GM23338 (cell line): ENCODE data around the gene QRFP. TPM values are rescaled to one million over a fixed set of nuclear protein-coding genes. Genes with fewer than 3 reads are reported as not detected.

Source experiments
- ATAC-seq: fragments of 200-7000 bp; cut with Tn5 transposase; 3 replicates; pipeline ENCODE4 v1.9.1; 2020
- DNase-seq: peaks from one replicate; pipeline ENCODE4 v3.0.0-alpha.2; 2015; ENCODE audit warnings: low spot score
- H2AFZ ChIP-seq: fragments of 200-600 bp; sonication (generic); 2 replicates; pipeline ENCODE4 v1.8.0; 2016; ENCODE audit warnings: antibody characterized with exemption, mild to moderate bottlenecking, moderate library complexity
- H3F3A ChIP-seq: fragments of 200-600 bp; sonication (generic); replicated peaks from 2 replicates; pipeline ENCODE4 v1.8.0; 2017; ENCODE audit warnings: antibody characterized with exemption, mixed run types, low read depth
- H3K27ac ChIP-seq: fragments of 200-600 bp; sonication (generic); 2 replicates; pipeline ENCODE4 v1.6.1; 2016; ENCODE audit warnings: low read depth
- H3K27me3 ChIP-seq: fragments of 200-600 bp; sonication (generic); 2 replicates; pipeline ENCODE4 v1.8.0; 2016; ENCODE audit warnings: mild to moderate bottlenecking, mixed run types, moderate library complexity; ENCODE audit not compliant: insufficient read depth
- H3K36me3 ChIP-seq: fragments of 200-600 bp; sonication (generic); 2 replicates; pipeline ENCODE4 v1.8.0; 2016; ENCODE audit warnings: mild to moderate bottlenecking; ENCODE audit not compliant: insufficient read depth
- H3K4me1 ChIP-seq: fragments of 200-600 bp; sonication (generic); 2 replicates; pipeline ENCODE4 v1.8.0; 2016; ENCODE audit warnings: mild to moderate bottlenecking, moderate library complexity; ENCODE audit not compliant: insufficient read depth
- H3K4me2 ChIP-seq: fragments of 200-600 bp; sonication (generic); 2 replicates; pipeline ENCODE4 v1.7.1; 2017; ENCODE audit warnings: mixed run types
- H3K4me3 ChIP-seq: fragments of 200-600 bp; sonication (generic); 2 replicates; pipeline ENCODE4 v1.6.1; 2016; ENCODE audit warnings: mixed run types
- H3K79me2 ChIP-seq: fragments of 200-600 bp; sonication (generic); replicated peaks from 2 replicates; pipeline ENCODE4 v1.8.0; 2017; ENCODE audit warnings: mild to moderate bottlenecking; ENCODE audit not compliant: insufficient read depth
- H3K9me2 ChIP-seq: fragments of 200-600 bp; sonication (generic); 2 replicates; pipeline ENCODE4 v1.8.0; 2017; ENCODE audit not compliant: insufficient read depth
- H4K20me1 ChIP-seq: fragments of 200-600 bp; sonication (generic); replicated peaks from 2 replicates; pipeline ENCODE4 v1.8.0; 2017; ENCODE audit warnings: mild to moderate bottlenecking; ENCODE audit not compliant: insufficient read depth
- H3K27ac Mint-ChIP-seq: 2 replicates; pipeline ENCODE4 v1.8.0; 2020; ENCODE audit warnings: inconsistent platforms, mild to moderate bottlenecking, moderate library complexity, mixed read lengths
- H3K27me3 Mint-ChIP-seq: 3 replicates; pipeline ENCODE4 v1.8.0; 2022; ENCODE audit warnings: low read depth, mild to moderate bottlenecking, moderate library complexity, mixed read lengths, inconsistent platforms; ENCODE audit not compliant: insufficient read depth, poor library complexity
- H3K36me3 Mint-ChIP-seq: 3 replicates; pipeline ENCODE4 v1.8.0; 2021; ENCODE audit warnings: low read depth, mild to moderate bottlenecking, inconsistent platforms, moderate library complexity, mixed read lengths
- H3K4me1 Mint-ChIP-seq: 3 replicates; pipeline ENCODE4 v1.8.0; 2020; ENCODE audit warnings: mild to moderate bottlenecking, inconsistent platforms, mixed read lengths
- H3K4me3 Mint-ChIP-seq: 3 replicates; pipeline ENCODE4 v1.8.0; 2021; ENCODE audit warnings: moderate library complexity, mild to moderate bottlenecking, inconsistent platforms, mixed read lengths
- H3K9me3 Mint-ChIP-seq: 3 replicates; pipeline ENCODE4 v1.8.0; 2020; ENCODE audit warnings: moderate library complexity, mild to moderate bottlenecking, inconsistent platforms, mixed read lengths
- CREB1 ChIP-seq: fragments of 250-450 bp; sonication (Bioruptor Pico); IDR thresholded peaks from 2 replicates; pipeline ENCODE4 v1.5.0; 2020; ENCODE audit warnings: low read depth, mild to moderate bottlenecking, moderate library complexity
- CTCF ChIP-seq, 2 experiments: fragments of 200-600 bp in 1 of 2; sonication (generic) in 1 of 2; conservative IDR thresholded peaks; 2 replicates each; pipeline versions ENCODE4 v1.5.1 to v1.6.1; 2016 to 2017; ENCODE audit warnings: antibody characterized with exemption in 2 of 2, low read depth in 2 of 2, mild to moderate bottlenecking in 2 of 2, moderate library complexity in 1 of 2
- EZH2 ChIP-seq: fragments of 200-600 bp; sonication (generic); IDR thresholded peaks from one replicate; pipeline ENCODE4 v1.8.0; 2017; ENCODE audit warnings: antibody characterized with exemption, mild to moderate bottlenecking, low read depth; ENCODE audit not compliant: unreplicated experiment
- EZH2phosphoT487 ChIP-seq: fragments of 200-600 bp; sonication (generic); IDR thresholded peaks from one replicate; pipeline ENCODE4 v1.8.1; 2018; ENCODE audit warnings: antibody characterized with exemption; ENCODE audit not compliant: unreplicated experiment
- JUNB ChIP-seq: IDR thresholded peaks from one replicate; pipeline ENCODE4 v1.6.1; 2016; ENCODE audit warnings: antibody characterized with exemption; ENCODE audit not compliant: unreplicated experiment
- NANOG ChIP-seq: IDR thresholded peaks from 2 replicates; pipeline ENCODE4 v1.6.1; 2016; ENCODE audit warnings: antibody characterized with exemption, borderline replicate concordance
- POLR2AphosphoS5 ChIP-seq: IDR thresholded peaks from 2 replicates; pipeline ENCODE4 v1.6.1; 2016; ENCODE audit warnings: antibody characterized with exemption, low read depth
- STAT1 ChIP-seq: IDR thresholded peaks from one replicate; pipeline ENCODE4 v1.6.1; 2016; ENCODE audit warnings: antibody characterized with exemption; ENCODE audit not compliant: unreplicated experiment
- ZNF114 ChIP-seq: fragments of 250-450 bp; sonication (Bioruptor Pico); IDR thresholded peaks from 2 replicates; pipeline ENCODE4 v1.5.0; 2020; ENCODE audit warnings: mild to moderate bottlenecking, moderate library complexity
- ZNF331 ChIP-seq: fragments of 250-450 bp; sonication (Bioruptor Pico); IDR thresholded peaks from 2 replicates; pipeline ENCODE4 v1.5.0; 2020; ENCODE audit warnings: low read depth, mild to moderate bottlenecking, moderate library complexity
- ZNF462 ChIP-seq: fragments of 250-450 bp; sonication (Bioruptor Pico); IDR thresholded peaks from 2 replicates; pipeline ENCODE4 v1.5.0; 2020; ENCODE audit warnings: mild to moderate bottlenecking, moderate library complexity
- polyA plus RNA-seq: library from polyadenylated mRNA; unstranded; fragments of >200 nt; fragmentation: Nextera tagmentation; extraction: Ambion mirVana; gene quantifications from 2 replicates; pipeline ENCODE4 v1.2.1, GENCODE V29; 2016
- total RNA-seq: library from RNA; depleted of rRNA; stranded (reverse); fragments of >200 nt; shearing (Covaris generic); gene quantifications from 2 replicates; pipeline ENCODE4 v1.2.3, GENCODE V29; 2014
- TF ChIP-seq, protein P1 (sequence below): IDR thresholded peaks from one replicate; pipeline ENCODE4 v1.6.1; 2018; ENCODE audit warnings: antibody characterized with exemption; ENCODE audit not compliant: unreplicated experiment
- TF ChIP-seq, protein P2 (sequence below): IDR thresholded peaks from 2 replicates; pipeline ENCODE4 v1.6.1; 2016; ENCODE audit warnings: antibody characterized with exemption

The QRFP gene
- total and polyA plus RNA-seq, 2 experiments from 2014 or later: not detected

GRCh38 chr9:130894546-130894945 lies 2.1 kb downstream of the QRFP start:
- Histone ChIP-seq H3K4me1 (no peaks in the 10 kb centered on the region), H3K9me2 (no peaks in the 10 kb centered on the region), H2AFZ (no peak overlapping the region), H3F3A (no peaks in the 10 kb centered on the region), H3K79me2 (no peaks in the 10 kb centered on the region), H3K27me3 (no peaks in the 10 kb centered on the region), H3K27ac (0 out of 2 replicates have a peak overlapping the region, but pooled peaks have one; percentile 63), H3K36me3 (no peaks in the 10 kb centered on the region), H3K4me3 (no peak overlapping the region), H4K20me1 (no peaks in the 10 kb centered on the region; the same call in 1 of the 2 replicates), H3K4me2 (no peak overlapping the region)
- ATAC-seq (no peak), DNase-seq (no peak)
- no peak for TF ChIP-seq STAT1
- no peak for TF ChIP-seq POLR2AphosphoS5
- TF ChIP-seq ZNF114 (CRISPR knock-in tag): no peak
- no peak for TF ChIP-seq ZNF462 (CRISPR knock-in tag)
- no peak for TF ChIP-seq CREB1 (CRISPR knock-in tag)
- TF ChIP-seq, protein P1, sequence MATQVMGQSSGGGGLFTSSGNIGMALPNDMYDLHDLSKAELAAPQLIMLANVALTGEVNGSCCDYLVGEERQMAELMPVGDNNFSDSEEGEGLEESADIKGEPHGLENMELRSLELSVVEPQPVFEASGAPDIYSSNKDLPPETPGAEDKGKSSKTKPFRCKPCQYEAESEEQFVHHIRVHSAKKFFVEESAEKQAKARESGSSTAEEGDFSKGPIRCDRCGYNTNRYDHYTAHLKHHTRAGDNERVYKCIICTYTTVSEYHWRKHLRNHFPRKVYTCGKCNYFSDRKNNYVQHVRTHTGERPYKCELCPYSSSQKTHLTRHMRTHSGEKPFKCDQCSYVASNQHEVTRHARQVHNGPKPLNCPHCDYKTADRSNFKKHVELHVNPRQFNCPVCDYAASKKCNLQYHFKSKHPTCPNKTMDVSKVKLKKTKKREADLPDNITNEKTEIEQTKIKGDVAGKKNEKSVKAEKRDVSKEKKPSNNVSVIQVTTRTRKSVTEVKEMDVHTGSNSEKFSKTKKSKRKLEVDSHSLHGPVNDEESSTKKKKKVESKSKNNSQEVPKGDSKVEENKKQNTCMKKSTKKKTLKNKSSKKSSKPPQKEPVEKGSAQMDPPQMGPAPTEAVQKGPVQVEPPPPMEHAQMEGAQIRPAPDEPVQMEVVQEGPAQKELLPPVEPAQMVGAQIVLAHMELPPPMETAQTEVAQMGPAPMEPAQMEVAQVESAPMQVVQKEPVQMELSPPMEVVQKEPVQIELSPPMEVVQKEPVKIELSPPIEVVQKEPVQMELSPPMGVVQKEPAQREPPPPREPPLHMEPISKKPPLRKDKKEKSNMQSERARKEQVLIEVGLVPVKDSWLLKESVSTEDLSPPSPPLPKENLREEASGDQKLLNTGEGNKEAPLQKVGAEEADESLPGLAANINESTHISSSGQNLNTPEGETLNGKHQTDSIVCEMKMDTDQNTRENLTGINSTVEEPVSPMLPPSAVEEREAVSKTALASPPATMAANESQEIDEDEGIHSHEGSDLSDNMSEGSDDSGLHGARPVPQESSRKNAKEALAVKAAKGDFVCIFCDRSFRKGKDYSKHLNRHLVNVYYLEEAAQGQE: no peak
- no peak for TF ChIP-seq ZNF331 (CRISPR knock-in tag)
- no peak for TF ChIP-seq JUNB
- no peak for TF ChIP-seq NANOG
- TF ChIP-seq EZH2: no peak
- no peak for TF ChIP-seq CTCF (conservative IDR thresholded peaks at IDR 0.05; ENCODE audit: low read depth in 2 of 2)
- TF ChIP-seq, protein P2, sequence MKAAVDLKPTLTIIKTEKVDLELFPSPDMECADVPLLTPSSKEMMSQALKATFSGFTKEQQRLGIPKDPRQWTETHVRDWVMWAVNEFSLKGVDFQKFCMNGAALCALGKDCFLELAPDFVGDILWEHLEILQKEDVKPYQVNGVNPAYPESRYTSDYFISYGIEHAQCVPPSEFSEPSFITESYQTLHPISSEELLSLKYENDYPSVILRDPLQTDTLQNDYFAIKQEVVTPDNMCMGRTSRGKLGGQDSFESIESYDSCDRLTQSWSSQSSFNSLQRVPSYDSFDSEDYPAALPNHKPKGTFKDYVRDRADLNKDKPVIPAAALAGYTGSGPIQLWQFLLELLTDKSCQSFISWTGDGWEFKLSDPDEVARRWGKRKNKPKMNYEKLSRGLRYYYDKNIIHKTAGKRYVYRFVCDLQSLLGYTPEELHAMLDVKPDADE: no peak
- TF ChIP-seq EZH2phosphoT487: no peak
- Mint-ChIP-seq H3K4me3 (no peak overlapping the region), H3K27ac (0 out of 2 replicates have a peak overlapping the region, but pooled peaks have one; percentile 34), H3K4me1 (no peaks in the 10 kb centered on the region; the same call in 2 of the 3 replicates), H3K9me3 (no peaks in the 10 kb centered on the region), H3K27me3 (peaks cover 19% of the 10 kb centered on the region), H3K36me3 (no peaks in the 10 kb centered on the region; the same call in 2 of the 3 replicates)
